Fibroblast of lung (primary cell): ENCODE data around the gene CCDC158. TPM values are rescaled to one million over a fixed set of nuclear protein-coding genes. Genes with fewer than 3 reads are reported as not detected.

Experiments used
- DNase-seq, 2 donors: peaks; one replicate each; pipeline versions ENCODE4 v3.0.0 to v3.0.0-alpha.2; 2010; ENCODE audit warnings: low read depth in 2 of 2
- H2AFZ ChIP-seq: 2 replicates; pipeline ENCODE4 v1.5.1; 2012; ENCODE audit warnings: low read length, control low read depth, inconsistent platforms
- H3K27ac ChIP-seq: 2 replicates; pipeline ENCODE4 v1.5.1; 2011; ENCODE audit warnings: low read length, control low read depth; ENCODE audit not compliant: insufficient read depth
- H3K27me3 ChIP-seq: 2 replicates; pipeline ENCODE4 v1.5.1; 2011; ENCODE audit warnings: mild to moderate bottlenecking, low read length; ENCODE audit not compliant: control insufficient read depth, insufficient read depth
- H3K36me3 ChIP-seq: 2 replicates; pipeline ENCODE4 v1.5.1; 2011; ENCODE audit warnings: low read length; ENCODE audit not compliant: control insufficient read depth, insufficient read depth
- H3K4me1 ChIP-seq: 2 replicates; pipeline ENCODE4 v1.5.1; 2011; ENCODE audit warnings: low read length; ENCODE audit not compliant: control insufficient read depth, insufficient read depth; ENCODE audit errors: extremely low read depth
- H3K4me2 ChIP-seq: 2 replicates; pipeline ENCODE4 v1.5.1; 2011; ENCODE audit warnings: low read length, control low read depth; ENCODE audit not compliant: insufficient read depth; ENCODE audit errors: extremely low read depth
- H3K4me3 ChIP-seq, 4 experiments: fragments of 200-600 bp in 1 of 4; sonication (generic) in 1 of 4; replicated peaks in 1 of 4; 2 replicates each; pipeline ENCODE4 v1.5.1; 2011 to 2016; ENCODE audit warnings: low read length in 4 of 4, low read depth in 3 of 4, mild to moderate bottlenecking in 3 of 4, control low read depth in 2 of 4, inconsistent platforms in 1 of 4, mixed read lengths in 1 of 4; ENCODE audit not compliant: insufficient read depth in 1 of 4; ENCODE audit errors: control extremely low read depth in 1 of 4
- H3K79me2 ChIP-seq: 2 replicates; pipeline ENCODE4 v1.5.1; 2012; ENCODE audit warnings: mild to moderate bottlenecking, low read length, inconsistent platforms; ENCODE audit not compliant: control insufficient read depth, insufficient read depth
- H3K9ac ChIP-seq: 2 replicates; pipeline ENCODE4 v1.5.1; 2011; ENCODE audit warnings: mild to moderate bottlenecking, low read length, control low read depth; ENCODE audit not compliant: insufficient read depth
- H3K9me3 ChIP-seq: 2 replicates; pipeline ENCODE4 v1.5.1; 2012; ENCODE audit warnings: low read depth, low read length; ENCODE audit not compliant: control insufficient read depth, insufficient read depth
- H4K20me1 ChIP-seq: 2 replicates; pipeline ENCODE4 v1.5.1; 2011; ENCODE audit warnings: low read length; ENCODE audit not compliant: control insufficient read depth, insufficient read depth; ENCODE audit errors: extremely low read depth
- CTCF ChIP-seq, 2 donors: IDR thresholded peaks in 1 of 2; conservative IDR thresholded peaks in 1 of 2; 1 replicate in 1 of 2; 2 replicates in 1 of 2; pipeline ENCODE4 v1.5.1; 2011 to 2012; ENCODE audit warnings: low read length in 2 of 2, control low read depth in 1 of 2, inconsistent platforms in 1 of 2, low read depth in 1 of 2, mild to moderate bottlenecking in 1 of 2
- EZH2 ChIP-seq: IDR thresholded peaks from 2 replicates; pipeline ENCODE4 v1.5.1; 2012; ENCODE audit warnings: low read length, control low read depth, mild to moderate bottlenecking; ENCODE audit errors: missing control alignments
- polyA plus RNA-seq, 2 donors: library from polyadenylated mRNA; depleted of rRNA in 1 of 2; stranded (reverse) in 1 of 2; unstranded in 1 of 2; fragments of >200 nt; gene quantifications; 2 replicates each; pipeline ENCODE4 v1.2.1, GENCODE V29; 2011 to 2012; ENCODE audit warnings: missing spikeins in 1 of 2
- total RNA-seq: library from RNA; depleted of rRNA; stranded (reverse); fragments of >200 nt; gene quantifications from 2 replicates; pipeline ENCODE4 v1.2.1, GENCODE V29; 2014

CCDC158 gene
- total and polyA plus RNA-seq, 2 donors (not counting 1 experiment from before 2014, with no cell fraction given), result 0.15 to 1.5 TPM

GRCh38 chr4:76342191-76342590 lies 78.8 kb downstream of the CCDC158 start:
- DNase-seq, result peak in 1 of 2 donors; percentile 71
- Histone ChIP-seq H3K27me3 (peaks cover 3% of the 10 kb centered on the region), H4K20me1 (no peaks in the 10 kb centered on the region), H3K79me2 (no peaks in the 10 kb centered on the region), H3K4me1 (no peaks in the 10 kb centered on the region), H3K27ac (no peak overlapping the region), H3K36me3 (no peaks in the 10 kb centered on the region), H3K4me3 (no peak overlapping the region), H3K9me3 (no peaks in the 10 kb centered on the region), H3K9ac (no peak overlapping the region), H2AFZ (no peak overlapping the region), H3K4me2 (no peak overlapping the region)
- no peak for TF ChIP-seq EZH2
- no peak for TF ChIP-seq CTCF (conservative IDR thresholded peaks at IDR 0.05 in 1 of 2, IDR thresholded peaks at IDR 0.05 in 1 of 2; ENCODE audit: low read depth in 1 of 2, low read length in 2 of 2)

- no peak overlapping the region for H3K27ac ChIP-seq
- no peaks in the 10 kb centered on the region for H4K20me1 ChIP-seq
- H2AFZ ChIP-seq, result no peak overlapping the region
- no peaks in the 10 kb centered on the region for H3K9me3 ChIP-seq
- H3K79me2 ChIP-seq, result no peaks in the 10 kb centered on the region
- H3K4me2 ChIP-seq, result no peak overlapping the region
- H3K4me3 ChIP-seq, result no peak overlapping the region
- peak; percentile 77 to 88 for DNase-seq
- no peak for TF ChIP-seq EZH2
- TF ChIP-seq CTCF (conservative IDR thresholded peaks at IDR 0.05 in 1 of 2, IDR thresholded peaks at IDR 0.05 in 1 of 2; ENCODE audit: low read depth in 1 of 2, low read length in 2 of 2), result no peak
- no peaks in the 10 kb centered on the region for H3K36me3 ChIP-seq
- H3K4me1 ChIP-seq, result no peaks in the 10 kb centered on the region
- peaks cover 3% of the 10 kb centered on the region for H3K27me3 ChIP-seq
- H3K9ac ChIP-seq, result no peak overlapping the region
Measured at GRCh38 chr4:76341063-76341462, 79.9 kb downstream of the CCDC158 start.

GRCh38 chr4:76339364-76339763 lies 81.6 kb downstream of the CCDC158 start:
- H2AFZ ChIP-seq, result no peak overlapping the region
- no peak overlapping the region for H3K9ac ChIP-seq
- H4K20me1 ChIP-seq, result no peaks in the 10 kb centered on the region
- H3K27ac ChIP-seq, result no peak overlapping the region
- no peak for TF ChIP-seq EZH2
- no peak for TF ChIP-seq CTCF (conservative IDR thresholded peaks at IDR 0.05 in 1 of 2, IDR thresholded peaks at IDR 0.05 in 1 of 2; ENCODE audit: low read depth in 1 of 2, low read length in 2 of 2)
- peak; percentile 11 to 13 for DNase-seq
- no peaks in the 10 kb centered on the region for H3K9me3 ChIP-seq
- no peaks in the 10 kb centered on the region for H3K4me1 ChIP-seq
- no peak overlapping the region for H3K4me2 ChIP-seq
- H3K79me2 ChIP-seq, result no peaks in the 10 kb centered on the region
- no peaks in the 10 kb centered on the region for H3K27me3 ChIP-seq
- no peak overlapping the region for H3K4me3 ChIP-seq
- H3K36me3 ChIP-seq, result no peaks in the 10 kb centered on the region
